Measurements from ENCODE around the gene CFAP77.

Gene CFAP77

GRCh38 chr9:132422574-132422973 lies 12.6 kb downstream of the CFAP77 start:
- Mint-ChIP-seq H3K27ac (no peak overlapping the region), H3K27me3 (ENCODE audit: low read depth) (peaks cover 96% of the 10 kb centered on the region), H3K4me1 (no peaks in the 10 kb centered on the region), H3K36me3 (ENCODE audit: low read depth) (no peaks in the 10 kb centered on the region), H3K4me3 (no peak overlapping the region), H3K9me3 (no peaks in the 10 kb centered on the region)
- no peak for TF ChIP-seq CTCF (IDR thresholded peaks at IDR 0.05; ENCODE audit: unreplicated experiment in 3 of 3)

- no peaks in the 10 kb centered on the region for H3K4me1 Mint-ChIP-seq
- H3K36me3 Mint-ChIP-seq (ENCODE audit: low read depth) = no peaks in the 10 kb centered on the region
- H3K27ac Mint-ChIP-seq = no peak overlapping the region
- TF ChIP-seq CTCF (IDR thresholded peaks at IDR 0.05; ENCODE audit: unreplicated experiment in 3 of 3) = no peak
- no peaks in the 10 kb centered on the region for H3K9me3 Mint-ChIP-seq
- peaks cover 96% of the 10 kb centered on the region for H3K27me3 Mint-ChIP-seq (ENCODE audit: low read depth)
- H3K4me3 Mint-ChIP-seq = no peak overlapping the region
Measured at GRCh38 chr9:132423503-132423902, 13.5 kb downstream of the CFAP77 start.

- H3K9me3 Mint-ChIP-seq = no peaks in the 10 kb centered on the region
- no peak overlapping the region for H3K4me3 Mint-ChIP-seq
- H3K27me3 Mint-ChIP-seq (ENCODE audit: low read depth) = peaks cover 87% of the 10 kb centered on the region
- no peak for TF ChIP-seq CTCF (IDR thresholded peaks at IDR 0.05; ENCODE audit: unreplicated experiment in 3 of 3)
- no peaks in the 10 kb centered on the region for H3K36me3 Mint-ChIP-seq (ENCODE audit: low read depth)
- H3K27ac Mint-ChIP-seq = no peak overlapping the region
- no peaks in the 10 kb centered on the region for H3K4me1 Mint-ChIP-seq
Measured at GRCh38 chr9:132424857-132425674, 15.1 kb downstream of the CFAP77 start.

- H3K4me3 Mint-ChIP-seq = no peak overlapping the region
- no peaks in the 10 kb centered on the region for H3K4me1 Mint-ChIP-seq
- no peaks in the 10 kb centered on the region for H3K36me3 Mint-ChIP-seq (ENCODE audit: low read depth)
- no peaks in the 10 kb centered on the region for H3K9me3 Mint-ChIP-seq
- H3K27me3 Mint-ChIP-seq (ENCODE audit: low read depth) = peaks cover 86% of the 10 kb centered on the region
- TF ChIP-seq CTCF (IDR thresholded peaks at IDR 0.05; ENCODE audit: unreplicated experiment in 3 of 3) = no peak
- no peak overlapping the region for H3K27ac Mint-ChIP-seq
Measured at GRCh38 chr9:132425675-132426062, 15.7 kb downstream of the CFAP77 start.

- Mint-ChIP-seq H3K27me3 (ENCODE audit: low read depth) (peaks cover 86% of the 10 kb centered on the region), H3K4me3 (no peak overlapping the region), H3K9me3 (no peaks in the 10 kb centered on the region), H3K4me1 (no peaks in the 10 kb centered on the region), H3K27ac (no peak overlapping the region), H3K36me3 (ENCODE audit: low read depth) (no peaks in the 10 kb centered on the region)
- TF ChIP-seq CTCF (IDR thresholded peaks at IDR 0.05; ENCODE audit: unreplicated experiment in 3 of 3) = no peak
Measured at GRCh38 chr9:132426639-132427414, 16.8 kb downstream of the CFAP77 start.
